ENCODE results near the gene HYPK.

DNA sequence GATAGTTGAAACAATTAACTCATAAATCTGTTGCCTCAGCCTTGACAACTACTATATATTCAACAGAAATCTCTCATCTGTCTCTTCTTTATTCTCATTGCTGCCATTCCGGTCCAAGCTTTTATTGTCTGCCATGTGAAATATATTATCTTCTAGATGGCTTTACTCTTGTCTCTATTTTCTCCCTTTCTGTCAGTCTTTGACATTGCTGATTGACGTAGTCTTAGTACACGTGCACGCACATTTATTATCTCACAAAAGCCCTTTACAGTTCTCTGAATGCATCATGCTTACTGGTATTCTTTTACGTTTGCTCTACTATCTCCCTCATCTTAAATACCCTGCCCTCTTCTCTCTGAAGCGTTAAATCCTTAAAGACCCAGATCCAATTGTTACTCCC, 48.5 kb upstream of the HYPK start:
- TF ChIP-seq, protein P1, sequence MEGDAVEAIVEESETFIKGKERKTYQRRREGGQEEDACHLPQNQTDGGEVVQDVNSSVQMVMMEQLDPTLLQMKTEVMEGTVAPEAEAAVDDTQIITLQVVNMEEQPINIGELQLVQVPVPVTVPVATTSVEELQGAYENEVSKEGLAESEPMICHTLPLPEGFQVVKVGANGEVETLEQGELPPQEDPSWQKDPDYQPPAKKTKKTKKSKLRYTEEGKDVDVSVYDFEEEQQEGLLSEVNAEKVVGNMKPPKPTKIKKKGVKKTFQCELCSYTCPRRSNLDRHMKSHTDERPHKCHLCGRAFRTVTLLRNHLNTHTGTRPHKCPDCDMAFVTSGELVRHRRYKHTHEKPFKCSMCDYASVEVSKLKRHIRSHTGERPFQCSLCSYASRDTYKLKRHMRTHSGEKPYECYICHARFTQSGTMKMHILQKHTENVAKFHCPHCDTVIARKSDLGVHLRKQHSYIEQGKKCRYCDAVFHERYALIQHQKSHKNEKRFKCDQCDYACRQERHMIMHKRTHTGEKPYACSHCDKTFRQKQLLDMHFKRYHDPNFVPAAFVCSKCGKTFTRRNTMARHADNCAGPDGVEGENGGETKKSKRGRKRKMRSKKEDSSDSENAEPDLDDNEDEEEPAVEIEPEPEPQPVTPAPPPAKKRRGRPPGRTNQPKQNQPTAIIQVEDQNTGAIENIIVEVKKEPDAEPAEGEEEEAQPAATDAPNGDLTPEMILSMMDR (IDR thresholded peaks at IDR 0.05): no peak
- TF ChIP-seq POLR2AphosphoS5 (IDR thresholded peaks at IDR 0.05) (no peak), EP300 (IDR thresholded peaks at IDR 0.05) (no peak), POLR2A (IDR thresholded peaks at IDR 0.05) (no peak)
